ENCODE results near the gene NMNAT2. TPM values are rescaled to one million over a fixed set of nuclear protein-coding genes. Genes with fewer than 3 reads are reported as not detected.

The NMNAT2 gene
- total RNA-seq, 1 experiment from 2014 or later: 8.8 TPM

DNA sequence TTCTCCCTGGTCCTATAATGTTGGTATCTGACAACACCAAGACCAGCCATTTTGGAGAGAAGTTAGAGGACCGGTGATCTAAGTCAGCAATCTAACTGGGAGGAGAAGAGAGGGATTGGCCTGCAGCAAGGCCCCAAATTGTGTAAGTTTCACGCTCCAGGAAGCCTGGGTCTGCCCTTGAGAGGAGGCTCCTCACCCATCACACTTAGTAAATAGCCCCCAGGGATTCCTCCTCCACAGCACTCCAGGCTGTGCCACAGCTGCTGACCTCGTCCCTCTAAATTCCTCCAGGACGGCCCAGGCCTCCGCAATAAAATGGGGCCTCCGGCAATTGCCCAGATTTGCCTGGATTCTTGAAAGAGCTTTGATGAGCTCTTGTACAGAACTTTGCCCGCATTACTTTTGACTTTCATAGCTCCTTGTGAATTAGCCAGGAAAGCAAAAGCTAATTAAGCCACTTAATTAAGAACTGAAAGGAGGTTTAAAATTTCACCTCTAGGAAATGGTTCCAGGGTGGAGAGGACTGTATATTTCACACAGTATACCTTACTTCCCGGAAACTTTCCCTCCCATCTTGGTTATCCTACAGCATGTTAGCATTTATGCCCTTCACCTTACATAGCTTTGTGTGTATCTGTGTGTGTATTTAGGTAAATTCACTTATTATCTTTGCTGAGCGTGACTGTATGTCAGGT lies 141.6 kb downstream of the NMNAT2 start (continued):
- TF ChIP-seq, protein P1, sequence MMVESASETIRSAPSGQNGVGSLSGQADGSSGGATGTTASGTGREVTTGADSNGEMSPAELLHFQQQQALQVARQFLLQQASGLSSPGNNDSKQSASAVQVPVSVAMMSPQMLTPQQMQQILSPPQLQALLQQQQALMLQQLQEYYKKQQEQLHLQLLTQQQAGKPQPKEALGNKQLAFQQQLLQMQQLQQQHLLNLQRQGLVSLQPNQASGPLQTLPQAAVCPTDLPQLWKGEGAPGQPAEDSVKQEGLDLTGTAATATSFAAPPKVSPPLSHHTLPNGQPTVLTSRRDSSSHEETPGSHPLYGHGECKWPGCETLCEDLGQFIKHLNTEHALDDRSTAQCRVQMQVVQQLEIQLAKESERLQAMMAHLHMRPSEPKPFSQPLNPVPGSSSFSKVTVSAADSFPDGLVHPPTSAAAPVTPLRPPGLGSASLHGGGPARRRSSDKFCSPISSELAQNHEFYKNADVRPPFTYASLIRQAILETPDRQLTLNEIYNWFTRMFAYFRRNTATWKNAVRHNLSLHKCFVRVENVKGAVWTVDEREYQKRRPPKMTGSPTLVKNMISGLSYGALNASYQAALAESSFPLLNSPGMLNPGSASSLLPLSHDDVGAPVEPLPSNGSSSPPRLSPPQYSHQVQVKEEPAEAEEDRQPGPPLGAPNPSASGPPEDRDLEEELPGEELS (CRISPR knock-in tag; IDR thresholded peaks at IDR 0.05): no peak
- TF ChIP-seq ZNF121 (CRISPR knock-in tag; IDR thresholded peaks at IDR 0.05): no peak
- TF ChIP-seq, protein P2, sequence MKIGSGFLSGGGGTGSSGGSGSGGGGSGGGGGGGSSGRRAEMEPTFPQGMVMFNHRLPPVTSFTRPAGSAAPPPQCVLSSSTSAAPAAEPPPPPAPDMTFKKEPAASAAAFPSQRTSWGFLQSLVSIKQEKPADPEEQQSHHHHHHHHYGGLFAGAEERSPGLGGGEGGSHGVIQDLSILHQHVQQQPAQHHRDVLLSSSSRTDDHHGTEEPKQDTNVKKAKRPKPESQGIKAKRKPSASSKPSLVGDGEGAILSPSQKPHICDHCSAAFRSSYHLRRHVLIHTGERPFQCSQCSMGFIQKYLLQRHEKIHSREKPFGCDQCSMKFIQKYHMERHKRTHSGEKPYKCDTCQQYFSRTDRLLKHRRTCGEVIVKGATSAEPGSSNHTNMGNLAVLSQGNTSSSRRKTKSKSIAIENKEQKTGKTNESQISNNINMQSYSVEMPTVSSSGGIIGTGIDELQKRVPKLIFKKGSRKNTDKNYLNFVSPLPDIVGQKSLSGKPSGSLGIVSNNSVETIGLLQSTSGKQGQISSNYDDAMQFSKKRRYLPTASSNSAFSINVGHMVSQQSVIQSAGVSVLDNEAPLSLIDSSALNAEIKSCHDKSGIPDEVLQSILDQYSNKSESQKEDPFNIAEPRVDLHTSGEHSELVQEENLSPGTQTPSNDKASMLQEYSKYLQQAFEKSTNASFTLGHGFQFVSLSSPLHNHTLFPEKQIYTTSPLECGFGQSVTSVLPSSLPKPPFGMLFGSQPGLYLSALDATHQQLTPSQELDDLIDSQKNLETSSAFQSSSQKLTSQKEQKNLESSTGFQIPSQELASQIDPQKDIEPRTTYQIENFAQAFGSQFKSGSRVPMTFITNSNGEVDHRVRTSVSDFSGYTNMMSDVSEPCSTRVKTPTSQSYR (CRISPR knock-in tag; IDR thresholded peaks at IDR 0.05): no peak
- no peak for TF ChIP-seq ZNF219 (CRISPR knock-in tag; IDR thresholded peaks at IDR 0.05; ENCODE audit: borderline replicate concordance)
- TF ChIP-seq PRRX2 (CRISPR knock-in tag; IDR thresholded peaks at IDR 0.05): no peak
- TF ChIP-seq CBFB (CRISPR knock-in tag; IDR thresholded peaks at IDR 0.05; ENCODE audit: low read depth): no peak
- no peak for TF ChIP-seq SMAD4 (CRISPR knock-in tag; IDR thresholded peaks at IDR 0.05)
- TF ChIP-seq, protein P3, sequence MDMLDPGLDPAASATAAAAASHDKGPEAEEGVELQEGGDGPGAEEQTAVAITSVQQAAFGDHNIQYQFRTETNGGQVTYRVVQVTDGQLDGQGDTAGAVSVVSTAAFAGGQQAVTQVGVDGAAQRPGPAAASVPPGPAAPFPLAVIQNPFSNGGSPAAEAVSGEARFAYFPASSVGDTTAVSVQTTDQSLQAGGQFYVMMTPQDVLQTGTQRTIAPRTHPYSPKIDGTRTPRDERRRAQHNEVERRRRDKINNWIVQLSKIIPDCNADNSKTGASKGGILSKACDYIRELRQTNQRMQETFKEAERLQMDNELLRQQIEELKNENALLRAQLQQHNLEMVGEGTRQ (CRISPR knock-in tag; IDR thresholded peaks at IDR 0.05): no peak
- TF ChIP-seq, protein P4, sequence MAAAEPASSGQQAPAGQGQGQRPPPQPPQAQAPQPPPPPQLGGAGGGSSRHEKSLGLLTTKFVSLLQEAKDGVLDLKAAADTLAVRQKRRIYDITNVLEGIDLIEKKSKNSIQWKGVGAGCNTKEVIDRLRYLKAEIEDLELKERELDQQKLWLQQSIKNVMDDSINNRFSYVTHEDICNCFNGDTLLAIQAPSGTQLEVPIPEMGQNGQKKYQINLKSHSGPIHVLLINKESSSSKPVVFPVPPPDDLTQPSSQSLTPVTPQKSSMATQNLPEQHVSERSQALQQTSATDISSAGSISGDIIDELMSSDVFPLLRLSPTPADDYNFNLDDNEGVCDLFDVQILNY (CRISPR knock-in tag; IDR thresholded peaks at IDR 0.05): no peak

DNA sequence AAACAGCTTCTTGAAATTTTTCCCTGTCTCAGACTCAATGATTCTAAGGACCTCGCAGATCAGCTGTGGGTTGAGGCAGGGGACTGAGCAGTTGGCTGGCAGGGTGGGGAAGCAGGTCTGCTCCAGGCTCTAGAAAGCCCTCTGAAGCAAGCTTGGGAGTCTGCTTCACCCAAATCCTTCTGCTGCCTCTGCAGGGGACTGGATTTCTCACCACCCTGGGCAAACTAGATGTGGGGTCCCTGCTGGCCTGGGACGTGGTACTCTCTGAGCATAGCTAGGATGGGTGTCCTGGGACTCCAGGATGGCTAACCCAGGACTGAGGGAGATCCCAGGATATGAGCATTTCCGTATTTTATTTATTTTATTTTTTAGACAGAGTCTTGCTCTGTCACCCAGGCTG lies 142.9 kb downstream of the NMNAT2 start:
- DNase-seq (ENCODE audit: low spot score) (no peak), ATAC-seq (no peak)
- Mint-ChIP-seq H3K9me3 (no peaks in the 10 kb centered on the region), H3K36me3 (no peaks in the 10 kb centered on the region), H3K27ac (no peak overlapping the region), H3K4me1 (peaks cover 33% of the 10 kb centered on the region), H3K4me3 (no peak overlapping the region), H3K27me3 (ENCODE audit: low read depth) (no peaks in the 10 kb centered on the region)
- CTCF ChIA-PET: interaction anchor here (1.2 to 1.4 kb wide), 2 partner anchors 41 to 48 kb away, joined by 3 to 4 read pairs; no protein-coding TSS in a partner anchor
- POLR2A ChIA-PET: no interaction called here
- TF ChIP-seq, protein P5, sequence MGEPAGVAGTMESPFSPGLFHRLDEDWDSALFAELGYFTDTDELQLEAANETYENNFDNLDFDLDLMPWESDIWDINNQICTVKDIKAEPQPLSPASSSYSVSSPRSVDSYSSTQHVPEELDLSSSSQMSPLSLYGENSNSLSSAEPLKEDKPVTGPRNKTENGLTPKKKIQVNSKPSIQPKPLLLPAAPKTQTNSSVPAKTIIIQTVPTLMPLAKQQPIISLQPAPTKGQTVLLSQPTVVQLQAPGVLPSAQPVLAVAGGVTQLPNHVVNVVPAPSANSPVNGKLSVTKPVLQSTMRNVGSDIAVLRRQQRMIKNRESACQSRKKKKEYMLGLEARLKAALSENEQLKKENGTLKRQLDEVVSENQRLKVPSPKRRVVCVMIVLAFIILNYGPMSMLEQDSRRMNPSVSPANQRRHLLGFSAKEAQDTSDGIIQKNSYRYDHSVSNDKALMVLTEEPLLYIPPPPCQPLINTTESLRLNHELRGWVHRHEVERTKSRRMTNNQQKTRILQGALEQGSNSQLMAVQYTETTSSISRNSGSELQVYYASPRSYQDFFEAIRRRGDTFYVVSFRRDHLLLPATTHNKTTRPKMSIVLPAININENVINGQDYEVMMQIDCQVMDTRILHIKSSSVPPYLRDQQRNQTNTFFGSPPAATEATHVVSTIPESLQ (CRISPR knock-in tag; IDR thresholded peaks at IDR 0.05): no peak
- TF ChIP-seq ATF1 (CRISPR knock-in tag; IDR thresholded peaks at IDR 0.05): no peak
- TF ChIP-seq ZNF317 (CRISPR knock-in tag; IDR thresholded peaks at IDR 0.05; ENCODE audit: borderline replicate concordance, low read depth): no peak
- TF ChIP-seq ZNF138 (CRISPR knock-in tag; conservative IDR thresholded peaks at IDR 0.05): no peak
- no peak for TF ChIP-seq TEAD4 (CRISPR knock-in tag; IDR thresholded peaks at IDR 0.05)
- TF ChIP-seq, protein P6, sequence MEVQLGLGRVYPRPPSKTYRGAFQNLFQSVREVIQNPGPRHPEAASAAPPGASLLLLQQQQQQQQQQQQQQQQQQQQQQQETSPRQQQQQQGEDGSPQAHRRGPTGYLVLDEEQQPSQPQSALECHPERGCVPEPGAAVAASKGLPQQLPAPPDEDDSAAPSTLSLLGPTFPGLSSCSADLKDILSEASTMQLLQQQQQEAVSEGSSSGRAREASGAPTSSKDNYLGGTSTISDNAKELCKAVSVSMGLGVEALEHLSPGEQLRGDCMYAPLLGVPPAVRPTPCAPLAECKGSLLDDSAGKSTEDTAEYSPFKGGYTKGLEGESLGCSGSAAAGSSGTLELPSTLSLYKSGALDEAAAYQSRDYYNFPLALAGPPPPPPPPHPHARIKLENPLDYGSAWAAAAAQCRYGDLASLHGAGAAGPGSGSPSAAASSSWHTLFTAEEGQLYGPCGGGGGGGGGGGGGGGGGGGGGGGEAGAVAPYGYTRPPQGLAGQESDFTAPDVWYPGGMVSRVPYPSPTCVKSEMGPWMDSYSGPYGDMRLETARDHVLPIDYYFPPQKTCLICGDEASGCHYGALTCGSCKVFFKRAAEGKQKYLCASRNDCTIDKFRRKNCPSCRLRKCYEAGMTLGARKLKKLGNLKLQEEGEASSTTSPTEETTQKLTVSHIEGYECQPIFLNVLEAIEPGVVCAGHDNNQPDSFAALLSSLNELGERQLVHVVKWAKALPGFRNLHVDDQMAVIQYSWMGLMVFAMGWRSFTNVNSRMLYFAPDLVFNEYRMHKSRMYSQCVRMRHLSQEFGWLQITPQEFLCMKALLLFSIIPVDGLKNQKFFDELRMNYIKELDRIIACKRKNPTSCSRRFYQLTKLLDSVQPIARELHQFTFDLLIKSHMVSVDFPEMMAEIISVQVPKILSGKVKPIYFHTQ (CRISPR knock-in tag; IDR thresholded peaks at IDR 0.05): no peak
- TF ChIP-seq, protein P7, sequence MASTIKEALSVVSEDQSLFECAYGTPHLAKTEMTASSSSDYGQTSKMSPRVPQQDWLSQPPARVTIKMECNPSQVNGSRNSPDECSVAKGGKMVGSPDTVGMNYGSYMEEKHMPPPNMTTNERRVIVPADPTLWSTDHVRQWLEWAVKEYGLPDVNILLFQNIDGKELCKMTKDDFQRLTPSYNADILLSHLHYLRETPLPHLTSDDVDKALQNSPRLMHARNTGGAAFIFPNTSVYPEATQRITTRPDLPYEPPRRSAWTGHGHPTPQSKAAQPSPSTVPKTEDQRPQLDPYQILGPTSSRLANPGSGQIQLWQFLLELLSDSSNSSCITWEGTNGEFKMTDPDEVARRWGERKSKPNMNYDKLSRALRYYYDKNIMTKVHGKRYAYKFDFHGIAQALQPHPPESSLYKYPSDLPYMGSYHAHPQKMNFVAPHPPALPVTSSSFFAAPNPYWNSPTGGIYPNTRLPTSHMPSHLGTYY (CRISPR knock-in tag; IDR thresholded peaks at IDR 0.05): no peak
- no peak for TF ChIP-seq CREM (CRISPR knock-in tag; IDR thresholded peaks at IDR 0.05)
- no peak for TF ChIP-seq GABPB1 (CRISPR knock-in tag; IDR thresholded peaks at IDR 0.05)
